OCI-LY3 (cell line): ENCODE data around the gene GPR171.
"Not testable (repeated sequence)": the region's sequence is repeated elsewhere in the genome, so short reads cannot be mapped to it uniquely, and the experiment has no call there.

ENCODE experiments used
- H2AFZ ChIP-seq: fragments of 200-600, 300-600 bp; shearing (Covaris generic); 2 replicates; pipeline ENCODE4 v1.6.0; 2014; ENCODE audit warnings: antibody characterized with exemption, low read depth, low read length
- H3K27ac ChIP-seq: fragments of 200-600, 300-600 bp; sonication (generic); 2 replicates; pipeline ENCODE4 v1.5.1; 2014; ENCODE audit warnings: mild to moderate bottlenecking, low read length, moderate library complexity, mixed read lengths
- H3K27me3 ChIP-seq: fragments of 200-600, 300-600 bp; sonication (generic); 2 replicates; pipeline ENCODE4 v1.6.1; 2014; ENCODE audit warnings: low read depth, low read length, mixed read lengths
- H3K36me3 ChIP-seq: fragments of 200-600, 300-600 bp; sonication (generic); replicated peaks from 2 replicates; pipeline ENCODE3; 2014; ENCODE audit warnings: low read depth, low read length, mixed read lengths
- H3K4me1 ChIP-seq: fragments of 300-600, 200-600 bp; sonication (generic); 2 replicates; pipeline ENCODE4 v1.6.1; 2014; ENCODE audit warnings: low read length, mixed read lengths
- H3K4me2 ChIP-seq: fragments of 200-600, 300-600 bp; sonication (generic); 2 replicates; pipeline ENCODE4 v1.6.1; 2014; ENCODE audit warnings: low read length, mixed read lengths
- H3K4me3 ChIP-seq: fragments of 300-600, 200-600 bp; sonication (generic); 2 replicates; pipeline ENCODE4 v1.5.1; 2014; ENCODE audit warnings: antibody characterized with exemption, mild to moderate bottlenecking, low read length, moderate library complexity
- H3K79me2 ChIP-seq: fragments of 300-600, 200-600 bp; shearing (Covaris generic); 2 replicates; pipeline ENCODE4 v1.6.1; 2014; ENCODE audit warnings: mild to moderate bottlenecking, low read length, mixed read lengths
- H3K9ac ChIP-seq: fragments of 300-600, 200-600 bp; shearing (Covaris generic); 2 replicates; pipeline ENCODE4 v1.6.0; 2014; ENCODE audit warnings: mild to moderate bottlenecking, low read length, moderate library complexity
- H3K9me3 ChIP-seq: fragments of 200-600, 300-600 bp; shearing (Covaris generic); 2 replicates; pipeline ENCODE4 v1.6.1; 2014; ENCODE audit warnings: low read length, mixed read lengths; ENCODE audit not compliant: insufficient read depth
- H4K20me1 ChIP-seq: fragments of 200-600, 300-600 bp; sonication (generic); 2 replicates; pipeline ENCODE4 v1.6.1; 2016; ENCODE audit warnings: low read length, mixed read lengths; ENCODE audit not compliant: insufficient read depth
- CTCF ChIP-seq: fragments of 200-600, 300-600 bp; sonication (generic); IDR thresholded peaks from 2 replicates; pipeline ENCODE4 v1.5.1; 2014; ENCODE audit warnings: antibody characterized with exemption, low read length, low read depth
- EZH2phosphoT487 ChIP-seq: fragments of 200-600 bp; shearing (Covaris generic); IDR thresholded peaks from 2 replicates; pipeline ENCODE4 v1.6.1; 2018; ENCODE audit warnings: antibody characterized with exemption, mixed run types, low read depth

Gene GPR171, protein sequence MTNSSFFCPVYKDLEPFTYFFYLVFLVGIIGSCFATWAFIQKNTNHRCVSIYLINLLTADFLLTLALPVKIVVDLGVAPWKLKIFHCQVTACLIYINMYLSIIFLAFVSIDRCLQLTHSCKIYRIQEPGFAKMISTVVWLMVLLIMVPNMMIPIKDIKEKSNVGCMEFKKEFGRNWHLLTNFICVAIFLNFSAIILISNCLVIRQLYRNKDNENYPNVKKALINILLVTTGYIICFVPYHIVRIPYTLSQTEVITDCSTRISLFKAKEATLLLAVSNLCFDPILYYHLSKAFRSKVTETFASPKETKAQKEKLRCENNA

GRCh38 chr3:151203051-151203420, at the start of gene GPR171:
TSS of gene GPR171 (minus strand) at chr3:151203216. CDS start at chr3:151199386, 3,830 bp downstream.
- no peaks in the 10 kb centered on the region for H3K79me2 ChIP-seq
- no peaks in the 10 kb centered on the region for H4K20me1 ChIP-seq
- H3K27ac ChIP-seq = peak within 1 kb of the TSS; percentile 75
- peak within 1 kb of the TSS; percentile 26 for H3K4me3 ChIP-seq
- H3K36me3 ChIP-seq = peaks cover 6% of the 10 kb centered on the region
- peak within 1 kb of the TSS; percentile 38 for H3K9ac ChIP-seq
- no peak for TF ChIP-seq EZH2phosphoT487
- no peak for TF ChIP-seq CTCF
- no peaks in the 10 kb centered on the region for H3K27me3 ChIP-seq
- peaks cover 41% of the 10 kb centered on the region for H3K4me1 ChIP-seq
- no peak within 1 kb of the TSS for H2AFZ ChIP-seq
- H3K9me3 ChIP-seq = no peaks in the 10 kb centered on the region
- H3K4me2 ChIP-seq = peak within 1 kb of the TSS; percentile 72

- H3K9me3 ChIP-seq = no peaks in the 10 kb centered on the region
- no peak overlapping the region for H3K9ac ChIP-seq
- no peaks in the 10 kb centered on the region for H3K79me2 ChIP-seq
- H3K36me3 ChIP-seq = no peaks in the 10 kb centered on the region
- H3K4me1 ChIP-seq = no peaks in the 10 kb centered on the region
- H3K27me3 ChIP-seq = no peaks in the 10 kb centered on the region
- no peaks in the 10 kb centered on the region for H4K20me1 ChIP-seq
- no peak overlapping the region for H3K4me2 ChIP-seq
- TF ChIP-seq EZH2phosphoT487 (no peak), CTCF (no peak)
- no peak overlapping the region for H2AFZ ChIP-seq
- H3K27ac ChIP-seq = no peak overlapping the region
- no peak overlapping the region for H3K4me3 ChIP-seq
Measured at GRCh38 chr3:151248772-151249337, 45.8 kb upstream of the GPR171 start.

- H3K79me2 ChIP-seq, H3K4me3 ChIP-seq, H3K4me2 ChIP-seq, H3K9me3 ChIP-seq, H3K4me1 ChIP-seq, H2AFZ ChIP-seq, H3K27me3 ChIP-seq, H4K20me1 ChIP-seq, H3K27ac ChIP-seq, H3K36me3 ChIP-seq, H3K9ac ChIP-seq: not testable (repeated sequence)
Measured at GRCh38 chr3:151242006-151242405, 39.0 kb upstream of the GPR171 start.

- H2AFZ ChIP-seq = no peak overlapping the region
- H4K20me1 ChIP-seq = no peaks in the 10 kb centered on the region
- peaks cover 9% of the 10 kb centered on the region for H3K4me1 ChIP-seq
- no peaks in the 10 kb centered on the region for H3K9me3 ChIP-seq
- TF ChIP-seq EZH2phosphoT487 = no peak
- TF ChIP-seq CTCF = no peak
- no peak overlapping the region for H3K9ac ChIP-seq
- no peak overlapping the region for H3K4me3 ChIP-seq
- H3K27ac ChIP-seq = no peak overlapping the region
- peaks cover 2% of the 10 kb centered on the region for H3K36me3 ChIP-seq
- H3K79me2 ChIP-seq = no peaks in the 10 kb centered on the region
- H3K4me2 ChIP-seq = no peak overlapping the region
- no peaks in the 10 kb centered on the region for H3K27me3 ChIP-seq
Measured at GRCh38 chr3:151236736-151237135, 33.7 kb upstream of the GPR171 start.
